Right lobe of liver (tissue), 6 donors: ENCODE data around the gene BLOC1S5. TPM values are rescaled to one million over a fixed set of nuclear protein-coding genes. Genes with fewer than 3 reads are reported as not detected.

Source experiments
- ATAC-seq, 4 donors: fragments of 200-7000 bp; cut with Tn5 transposase; one replicate each; pipeline ENCODE4 v1.9.1; 2020; ENCODE audit warnings: mild to moderate bottlenecking in 4 of 4, moderate library complexity in 4 of 4
- DNase-seq, 3 donors: peaks; one replicate each; pipeline ENCODE4 v3.0.0-alpha.2; 2020
- H3K27ac ChIP-seq, 3 donors: fragments of 200-600 bp; one replicate each; pipeline ENCODE4 v1.8.0; 2022
- H3K27me3 ChIP-seq, 2 donors: fragments of 200-600 bp; one replicate each; pipeline ENCODE4 v1.8.0; 2022
- H3K36me3 ChIP-seq, 4 donors: fragments of 200-600 bp; sonication (generic) in 1 of 4; one replicate each; pipeline versions ENCODE4 v1.5.1 to v1.8.0; 2017 to 2022; ENCODE audit warnings: control low read depth in 1 of 4
- H3K4me1 ChIP-seq, 4 donors: fragments of 200-600 bp; sonication (generic) in 1 of 4; one replicate each; pipeline versions ENCODE4 v1.5.1 to v1.8.0; 2017 to 2022; ENCODE audit warnings: control low read depth in 1 of 4
- H3K4me3 ChIP-seq, 3 donors: fragments of 200-600 bp; one replicate each; pipeline ENCODE4 v1.8.0; 2022
- H3K9me3 ChIP-seq, 4 donors: fragments of 200-600 bp; sonication (generic) in 1 of 4; one replicate each; pipeline versions ENCODE4 v1.5.1 to v1.8.0; 2017 to 2022; ENCODE audit warnings: control low read depth in 1 of 4
- POLR2A ChIP-seq: fragments of 450-650 bp; IDR thresholded peaks from one replicate; pipeline ENCODE4 v1.6.1; 2017; ENCODE audit warnings: antibody characterized with exemption, mild to moderate bottlenecking
- WGBS: methylation state at CpG from one replicate; pipeline ENCODE4 v1.1.6; 2018; ENCODE audit warnings: low coverage, low lambda C conversion rate; ENCODE audit not compliant: insufficient coverage; ENCODE audit errors: missing lambda C conversion rate; 5-methylcytosine and 5-hydroxymethylcytosine counted together
- intact Hi-C, 2 donors: fragments of 100-400 bp; cut with DNase I; formaldehyde crosslinking; loops; one replicate each; pipeline versions ENCODE4 v1.11.2 to v1.14.1; 2022
- total RNA-seq, 6 experiments: library from RNA; depleted of rRNA in 2 of 6; stranded (reverse); fragments of >200 nt in 2 of 6; fragmentation: NEBNext Ultra II Directional in 3 of 6; extraction: Animal tissue kit (Norgen Biotek cat#: 25700) in 3 of 6; gene quantifications; one replicate each; pipeline versions ENCODE4 v1.1.0 to v1.2.4, GENCODE V29; 2016 to 2023
- TF ChIP-seq, protein P1 (sequence below), 4 donors: fragments of 200-600 bp in 3 of 4; fragments of 450-650 bp in 1 of 4; IDR thresholded peaks; one replicate each; pipeline versions ENCODE4 v1.5.1 to v1.8.0; 2016 to 2022; ENCODE audit warnings: antibody characterized with exemption in 4 of 4, mild to moderate bottlenecking in 2 of 4
- donor health status: DM: no; HTN: yes; CAD: no.
- donor health status: DM: no; HTN: no; CAD: no.
- donor health status: DM: no; HTN: no; CAD: no.
- donor health status: DM: no; HTN: yes; CAD: no.
- donor health status: DM: no; HTN: yes; CAD: no.

BLOC1S5 gene
- total RNA-seq, 6 experiments from 2014 or later, result 4.4 to 10.7 (median 7.4) TPM

DNA sequence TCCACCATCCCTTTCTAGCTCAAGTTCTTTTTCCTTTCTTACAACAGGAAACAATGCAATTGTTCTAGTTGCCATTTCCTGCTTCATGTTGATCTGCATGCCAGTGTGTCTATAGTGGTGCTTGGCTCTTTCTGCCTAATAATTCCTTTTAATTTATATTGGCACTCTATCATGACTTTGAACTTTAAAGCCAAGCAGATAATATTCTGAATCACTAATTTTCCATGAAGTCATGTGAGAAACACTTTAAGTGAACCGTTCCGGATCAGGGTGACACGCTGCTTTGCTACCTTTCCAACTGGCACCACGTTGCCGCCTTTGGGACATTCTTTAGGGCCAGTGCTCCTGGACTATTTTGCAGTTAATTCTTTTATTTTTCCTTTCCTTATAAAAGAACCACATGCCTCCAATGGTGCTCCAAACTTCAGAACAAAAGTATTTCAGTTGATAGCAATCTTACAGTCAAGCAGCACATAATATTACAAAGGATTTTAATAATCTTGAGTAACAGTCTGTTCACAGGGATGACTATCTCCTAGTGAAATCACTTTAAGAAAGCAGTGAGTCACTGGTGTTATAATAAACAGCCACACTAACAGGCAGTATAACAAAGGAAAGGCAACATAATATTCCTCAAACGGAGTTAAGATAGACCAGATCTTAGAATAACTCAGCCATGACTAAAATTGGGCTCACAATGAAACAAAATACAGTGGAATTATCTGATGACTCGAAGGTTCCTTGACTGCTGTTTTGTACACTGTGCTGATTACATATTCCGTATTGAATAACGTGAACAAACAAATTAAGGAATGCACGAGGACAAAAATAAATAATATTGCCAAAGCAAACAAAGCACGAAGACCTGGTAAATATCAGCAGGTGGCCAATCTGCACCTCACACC, 19.0 kb upstream of the BLOC1S5 start:
- peaks cover 0 to 54% (median 22%) of the 10 kb centered on the region in 4 donors for H3K4me1 ChIP-seq
- TF ChIP-seq, protein P1, sequence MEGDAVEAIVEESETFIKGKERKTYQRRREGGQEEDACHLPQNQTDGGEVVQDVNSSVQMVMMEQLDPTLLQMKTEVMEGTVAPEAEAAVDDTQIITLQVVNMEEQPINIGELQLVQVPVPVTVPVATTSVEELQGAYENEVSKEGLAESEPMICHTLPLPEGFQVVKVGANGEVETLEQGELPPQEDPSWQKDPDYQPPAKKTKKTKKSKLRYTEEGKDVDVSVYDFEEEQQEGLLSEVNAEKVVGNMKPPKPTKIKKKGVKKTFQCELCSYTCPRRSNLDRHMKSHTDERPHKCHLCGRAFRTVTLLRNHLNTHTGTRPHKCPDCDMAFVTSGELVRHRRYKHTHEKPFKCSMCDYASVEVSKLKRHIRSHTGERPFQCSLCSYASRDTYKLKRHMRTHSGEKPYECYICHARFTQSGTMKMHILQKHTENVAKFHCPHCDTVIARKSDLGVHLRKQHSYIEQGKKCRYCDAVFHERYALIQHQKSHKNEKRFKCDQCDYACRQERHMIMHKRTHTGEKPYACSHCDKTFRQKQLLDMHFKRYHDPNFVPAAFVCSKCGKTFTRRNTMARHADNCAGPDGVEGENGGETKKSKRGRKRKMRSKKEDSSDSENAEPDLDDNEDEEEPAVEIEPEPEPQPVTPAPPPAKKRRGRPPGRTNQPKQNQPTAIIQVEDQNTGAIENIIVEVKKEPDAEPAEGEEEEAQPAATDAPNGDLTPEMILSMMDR (IDR thresholded peaks at IDR 0.05), result no peak
- WGBS, result 39% methylated on average over 11 of the region's 11 CpGs
- intact Hi-C loops, result no loop called here
- no peaks in the 10 kb centered on the region for H3K9me3 ChIP-seq
- ATAC-seq, result peak in 2 of 4 donors; percentile 6 to 15
- no peak overlapping the region for H3K4me3 ChIP-seq
- peaks cover 0 to 2% (median 0%) of the 10 kb centered on the region in 4 donors for H3K36me3 ChIP-seq
- H3K27ac ChIP-seq, result peak overlapping the region in 2 of 3 donors; percentile 14 to 80
- H3K27me3 ChIP-seq, result no peaks in the 10 kb centered on the region
- no peak for DNase-seq

DNA sequence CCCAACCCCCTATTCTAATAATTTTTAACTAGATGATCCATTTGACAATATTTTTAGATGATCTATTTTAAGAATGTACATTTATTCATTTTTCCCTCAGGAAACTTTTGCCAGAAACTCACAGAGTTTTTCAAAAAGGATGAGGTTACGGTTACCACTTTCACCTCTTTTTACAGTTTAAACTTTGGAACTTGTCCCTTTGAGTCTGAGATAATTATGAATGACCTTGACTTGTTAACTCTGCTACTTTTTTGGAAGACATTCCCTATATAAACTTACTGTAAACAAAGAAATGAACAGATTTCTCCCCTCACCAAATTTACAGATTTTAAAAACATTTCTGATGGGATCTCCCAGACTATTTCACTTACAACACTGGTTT, 18.4 kb upstream of the BLOC1S5 start:
- H3K4me3 ChIP-seq, result no peak overlapping the region
- intact Hi-C loops, result no loop called here
- TF ChIP-seq, protein P1 (IDR thresholded peaks at IDR 0.05), result no peak
- no peak for TF ChIP-seq POLR2A
- H3K27me3 ChIP-seq, result no peaks in the 10 kb centered on the region
- WGBS, result 50% methylated on average over 1 of the region's 1 CpG
- H3K36me3 ChIP-seq, result no peaks in the 10 kb centered on the region
- peaks cover 0 to 54% (median 22%) of the 10 kb centered on the region in 4 donors for H3K4me1 ChIP-seq
- ATAC-seq (no peak), DNase-seq (no peak)
- H3K27ac ChIP-seq, result peak overlapping the region in 2 of 3 donors; percentile 14 to 80
- no peaks in the 10 kb centered on the region for H3K9me3 ChIP-seq

DNA sequence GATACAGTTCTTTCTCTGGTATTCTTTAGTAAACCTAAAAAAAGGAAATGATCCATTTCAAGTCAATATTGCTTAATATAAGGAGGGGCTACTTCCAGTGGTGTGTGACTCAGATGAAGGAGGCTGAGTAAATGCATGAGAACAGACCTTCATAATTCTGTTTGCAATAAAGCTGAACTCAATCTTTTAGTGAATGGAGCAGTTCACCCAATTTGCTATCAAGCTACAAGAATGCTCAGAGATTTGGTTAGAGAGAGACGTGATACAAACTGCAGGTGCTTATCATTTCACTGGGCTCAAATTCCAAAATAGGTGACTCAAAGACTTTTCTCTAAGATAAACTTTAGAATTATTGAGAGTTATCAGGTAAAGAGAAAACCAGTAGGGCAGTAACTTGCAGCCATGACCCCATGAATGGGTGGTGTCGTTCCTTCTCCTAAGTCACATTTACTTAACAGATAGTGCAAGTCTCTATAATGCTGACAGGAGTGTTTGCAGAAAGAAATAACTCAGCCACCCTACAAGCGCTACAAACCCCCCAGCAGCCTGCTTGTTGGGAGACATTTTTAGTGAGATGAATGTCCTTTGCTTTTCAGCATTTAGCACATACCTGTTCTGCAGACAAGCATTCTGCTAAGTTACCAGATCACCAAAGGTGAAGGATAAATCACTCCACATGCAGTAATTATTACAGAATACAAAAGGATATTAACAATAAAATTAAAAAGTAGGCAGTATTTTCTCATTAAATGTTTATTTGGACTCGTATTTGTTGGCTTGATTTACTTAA, 16.4 kb upstream of the BLOC1S5 start:
- Histone ChIP-seq H3K36me3 (peaks cover 0 to 2% (median 0%) of the 10 kb centered on the region in 4 donors), H3K9me3 (no peaks in the 10 kb centered on the region), H3K27ac (peak overlapping the region in 2 of 3 donors; percentile 8 to 19), H3K4me1 (peaks cover 0 to 52% (median 22%) of the 10 kb centered on the region in 4 donors), H3K4me3 (no peak overlapping the region), H3K27me3 (no peaks in the 10 kb centered on the region)
- WGBS, result 31% methylated on average over 4 of the region's 4 CpGs
- TF ChIP-seq, protein P1 (IDR thresholded peaks at IDR 0.05), result no peak
- DNase-seq (no peak), ATAC-seq (peak; percentile 57 to 69 (median 62))
- intact Hi-C loops, result no loop called here

DNA sequence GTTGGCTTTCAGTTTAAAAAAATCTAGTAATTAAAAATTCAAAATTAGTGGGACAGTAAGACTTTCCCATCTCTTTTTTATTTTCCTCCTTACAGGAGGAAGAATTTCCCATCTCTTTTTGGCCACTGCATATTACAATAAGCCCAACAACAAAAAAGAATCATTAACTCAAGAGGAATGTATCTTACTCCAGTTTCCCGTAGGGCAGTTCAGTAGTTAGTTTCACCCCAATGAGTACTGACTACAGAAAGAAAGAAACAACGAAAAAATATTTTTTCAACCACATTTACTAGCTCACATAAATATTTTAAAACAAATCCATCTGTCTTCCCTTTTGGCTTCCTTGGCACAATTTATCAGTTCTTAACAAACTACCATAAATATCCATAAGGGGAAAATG, 14.9 kb upstream of the BLOC1S5 start:
- H3K27ac ChIP-seq, result peak overlapping the region in 1 of 3 donors; percentile 14
- H3K4me3 ChIP-seq, result no peak overlapping the region
- DNase-seq (no peak), ATAC-seq (peak in 2 of 4 donors; percentile 48 to 51)
- TF ChIP-seq POLR2A, result peak; percentile 39
- TF ChIP-seq, protein P1 (IDR thresholded peaks at IDR 0.05), result no peak
- peaks cover 0 to 2% (median 0%) of the 10 kb centered on the region in 4 donors for H3K36me3 ChIP-seq
- no peaks in the 10 kb centered on the region for H3K27me3 ChIP-seq
- WGBS, result 21% methylated on average over 2 of the region's 2 CpGs
- H3K4me1 ChIP-seq, result peaks cover 0 to 45% (median 18%) of the 10 kb centered on the region in 4 donors
- intact Hi-C loops, result no loop called here
- no peaks in the 10 kb centered on the region for H3K9me3 ChIP-seq
